SK-N-SH treated with all-trans-retinoic acid at 6 μM for 48 hours (cell line): ENCODE results near the gene CNGA2.

ENCODE experiments used
- ATAC-seq: fragments of 200-7000 bp; cut with Tn5 transposase; 3 replicates; pipeline ENCODE4 v1.9.1; 2020; ENCODE audit warnings: mild to moderate bottlenecking, moderate library complexity
- BACH2 ChIP-seq: fragments of 250-450 bp; sonication (Bioruptor Pico); IDR thresholded peaks from 2 replicates; pipeline ENCODE4 v1.9.0; 2021; ENCODE audit warnings: mild to moderate bottlenecking, borderline replicate concordance
- CSDC2 ChIP-seq: fragments of 250-450 bp; sonication (Bioruptor Pico); IDR thresholded peaks from 2 replicates; pipeline ENCODE4 v1.5.0; 2020; ENCODE audit warnings: mild to moderate bottlenecking, moderate library complexity
- CSRNP3 ChIP-seq: fragments of 250-450 bp; sonication (Bioruptor Pico); IDR thresholded peaks from 2 replicates; pipeline ENCODE4 v1.5.1; 2021; ENCODE audit warnings: mild to moderate bottlenecking, moderate library complexity
- ESRRG ChIP-seq: fragments of 250-450 bp; sonication (Bioruptor Pico); IDR thresholded peaks from 2 replicates; pipeline ENCODE4 v1.6.1; 2021; ENCODE audit warnings: mild to moderate bottlenecking
- GLIS3 ChIP-seq: fragments of 250-450 bp; sonication (Bioruptor Pico); IDR thresholded peaks from 2 replicates; pipeline ENCODE4 v1.5.0; 2020; ENCODE audit warnings: mild to moderate bottlenecking, moderate library complexity
- ISL1 ChIP-seq: fragments of 250-450 bp; sonication (Bioruptor Pico); IDR thresholded peaks from 2 replicates; pipeline ENCODE4 v2.1.2; 2022; ENCODE audit warnings: mild to moderate bottlenecking, moderate library complexity
- PATZ1 ChIP-seq: fragments of 250-450 bp; sonication (Bioruptor Pico); IDR thresholded peaks from 2 replicates; pipeline ENCODE4 v1.8.0; 2020; ENCODE audit warnings: mild to moderate bottlenecking, moderate library complexity, borderline replicate concordance
- POU6F1 ChIP-seq: fragments of 250-450 bp; sonication (Bioruptor Pico); IDR thresholded peaks from 2 replicates; pipeline ENCODE4 v1.8.0; 2021; ENCODE audit warnings: low read depth, mild to moderate bottlenecking, moderate library complexity, borderline replicate concordance
- RARB ChIP-seq: fragments of 250-450 bp; sonication (Bioruptor Pico); IDR thresholded peaks from 2 replicates; pipeline ENCODE4 v1.8.0; 2021; ENCODE audit warnings: mild to moderate bottlenecking, moderate library complexity
- SNAI2 ChIP-seq: fragments of 250-450 bp; sonication (Bioruptor Pico); IDR thresholded peaks from 2 replicates; pipeline ENCODE4 v1.5.0; 2020; ENCODE audit warnings: mild to moderate bottlenecking, moderate library complexity
- TCF4 ChIP-seq: fragments of 250-450 bp; sonication (Bioruptor Pico); IDR thresholded peaks from 2 replicates; pipeline ENCODE4 v1.8.0; 2021; ENCODE audit warnings: mild to moderate bottlenecking, moderate library complexity, borderline replicate concordance
- ZFP3 ChIP-seq: fragments of 250-450 bp; sonication (Bioruptor Pico); IDR thresholded peaks from 2 replicates; pipeline ENCODE4 v1.5.0; 2020; ENCODE audit warnings: mild to moderate bottlenecking, moderate library complexity
- ZFP30 ChIP-seq: fragments of 450-650 bp; formaldehyde crosslinking; IDR thresholded peaks from 2 replicates; pipeline ENCODE4 v1.5.0; 2022; ENCODE audit warnings: mild to moderate bottlenecking, moderate library complexity
- ZNF565 ChIP-seq: fragments of 450-650 bp; formaldehyde crosslinking; conservative IDR thresholded peaks from 2 replicates; pipeline ENCODE4 v1.5.0; 2020; ENCODE audit warnings: low read depth, mild to moderate bottlenecking, moderate library complexity
- ZNF70 ChIP-seq: fragments of 450-650 bp; formaldehyde crosslinking; IDR thresholded peaks from 2 replicates; pipeline ENCODE4 v1.5.0; 2020; ENCODE audit warnings: mild to moderate bottlenecking, moderate library complexity
- ZNF8 ChIP-seq: fragments of 450-650 bp; formaldehyde crosslinking; IDR thresholded peaks from 2 replicates; pipeline ENCODE4 v1.5.0; 2020; ENCODE audit warnings: mild to moderate bottlenecking, moderate library complexity
- TF ChIP-seq, protein P1 (sequence below): fragments of 250-450 bp; sonication (Bioruptor Pico); IDR thresholded peaks from 2 replicates; pipeline ENCODE4 v1.5.0; 2020; ENCODE audit warnings: mild to moderate bottlenecking, moderate library complexity

The CNGA2 gene

GRCh38 chrX:151715752-151716151 is 18.8 kb upstream of the CNGA2 start, which contains the start of gene FATE1:
FATE1 (plus strand) TSS chrX:151716035; CDS start chrX:151716120, 85 bp downstream.
- no peak for ATAC-seq
- TF ChIP-seq CSRNP3 (CRISPR knock-in tag) = no peak
- no peak for TF ChIP-seq RARB (CRISPR knock-in tag)
- TF ChIP-seq ZNF565 (CRISPR knock-in tag) = no peak
- no peak for TF ChIP-seq ZNF8 (CRISPR knock-in tag)
- TF ChIP-seq, all 23 proteins: peak for 0

GRCh38 chrX:151722241-151722846 is 12.2 kb upstream of the CNGA2 start:
- TF ChIP-seq ESRRG (CRISPR knock-in tag) (no peak), CSRNP3 (CRISPR knock-in tag) (no peak)
- ATAC-seq = peak; percentile 98

DNA sequence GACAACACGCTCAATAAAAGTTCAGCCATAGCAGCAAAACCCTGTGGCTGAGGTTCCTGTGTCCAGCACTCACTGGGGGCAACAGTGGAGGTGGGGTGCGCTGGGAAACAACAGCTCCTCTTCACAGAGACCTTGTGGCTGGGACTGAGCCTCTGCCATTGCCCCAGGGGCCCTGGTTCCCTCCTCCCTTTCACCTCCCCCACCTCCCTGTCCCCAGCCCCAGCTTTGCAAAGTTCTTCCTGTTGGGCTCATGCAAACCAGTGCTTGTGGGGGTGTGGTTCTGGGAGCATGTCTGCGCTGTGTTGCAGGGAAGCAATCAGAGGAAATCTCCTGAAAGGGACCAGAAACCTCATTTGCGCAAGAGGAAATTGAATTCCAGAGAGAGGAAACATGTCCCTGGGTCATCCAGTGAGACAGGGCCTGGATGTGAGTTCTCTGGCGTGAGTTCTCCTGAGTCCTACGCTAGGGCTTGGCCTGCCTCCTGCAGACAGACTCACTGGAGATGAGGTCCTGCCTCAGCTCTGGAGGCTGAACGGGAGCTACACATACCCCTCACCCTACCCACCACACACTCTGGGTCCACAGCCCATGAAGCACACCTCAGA is 11.3 kb upstream of the CNGA2 start:
- TF ChIP-seq ZFP3 (CRISPR knock-in tag) (no peak), PATZ1 (CRISPR knock-in tag) (no peak), ZNF8 (CRISPR knock-in tag) (no peak), SNAI2 (CRISPR knock-in tag) (no peak), CSDC2 (CRISPR knock-in tag) (no peak), BACH2 (CRISPR knock-in tag) (no peak), ZFP30 (CRISPR knock-in tag) (no peak), POU6F1 (CRISPR knock-in tag) (no peak), ZNF565 (CRISPR knock-in tag) (no peak), GLIS3 (CRISPR knock-in tag) (no peak), ZNF70 (CRISPR knock-in tag) (no peak), ISL1 (no peak), TCF4 (CRISPR knock-in tag) (no peak)
- TF ChIP-seq, protein P1, sequence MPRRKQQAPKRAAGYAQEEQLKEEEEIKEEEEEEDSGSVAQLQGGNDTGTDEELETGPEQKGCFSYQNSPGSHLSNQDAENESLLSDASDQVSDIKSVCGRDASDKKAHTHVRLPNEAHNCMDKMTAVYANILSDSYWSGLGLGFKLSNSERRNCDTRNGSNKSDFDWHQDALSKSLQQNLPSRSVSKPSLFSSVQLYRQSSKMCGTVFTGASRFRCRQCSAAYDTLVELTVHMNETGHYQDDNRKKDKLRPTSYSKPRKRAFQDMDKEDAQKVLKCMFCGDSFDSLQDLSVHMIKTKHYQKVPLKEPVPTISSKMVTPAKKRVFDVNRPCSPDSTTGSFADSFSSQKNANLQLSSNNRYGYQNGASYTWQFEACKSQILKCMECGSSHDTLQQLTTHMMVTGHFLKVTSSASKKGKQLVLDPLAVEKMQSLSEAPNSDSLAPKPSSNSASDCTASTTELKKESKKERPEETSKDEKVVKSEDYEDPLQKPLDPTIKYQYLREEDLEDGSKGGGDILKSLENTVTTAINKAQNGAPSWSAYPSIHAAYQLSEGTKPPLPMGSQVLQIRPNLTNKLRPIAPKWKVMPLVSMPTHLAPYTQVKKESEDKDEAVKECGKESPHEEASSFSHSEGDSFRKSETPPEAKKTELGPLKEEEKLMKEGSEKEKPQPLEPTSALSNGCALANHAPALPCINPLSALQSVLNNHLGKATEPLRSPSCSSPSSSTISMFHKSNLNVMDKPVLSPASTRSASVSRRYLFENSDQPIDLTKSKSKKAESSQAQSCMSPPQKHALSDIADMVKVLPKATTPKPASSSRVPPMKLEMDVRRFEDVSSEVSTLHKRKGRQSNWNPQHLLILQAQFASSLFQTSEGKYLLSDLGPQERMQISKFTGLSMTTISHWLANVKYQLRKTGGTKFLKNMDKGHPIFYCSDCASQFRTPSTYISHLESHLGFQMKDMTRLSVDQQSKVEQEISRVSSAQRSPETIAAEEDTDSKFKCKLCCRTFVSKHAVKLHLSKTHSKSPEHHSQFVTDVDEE = no peak
- no peak for ATAC-seq
